Stimulated activated effector memory CD8-positive, alpha-beta T cell treated with anti-CD3 and anti-CD28 coated beads, Interleukin-12 subunit alpha, Interleukin-12 subunit beta, amount 100 ng/mL, for 72 hours (primary cell): Measurements from ENCODE around the gene RPS25.
"Not testable (repeated sequence)": the region's sequence is repeated elsewhere in the genome, so short reads cannot be mapped to it uniquely, and the experiment has no call there.

Experiments
- ATAC-seq: fragments of 150-1000 bp; cut with Tn5 transposase; 2 replicates; pipeline ENCODE4 v1.10.0; 2021
- DNase-seq, 2 donors: peaks; one replicate each; pipeline ENCODE4 v3.0.0; 2021 to 2022; ENCODE audit warnings: low spot score in 2 of 2
- H3K27ac Mint-ChIP-seq: one replicate; pipeline ENCODE4 v1.8.0; 2022; ENCODE audit warnings: mild to moderate bottlenecking, mixed read lengths
- H3K36me3 Mint-ChIP-seq: one replicate; pipeline ENCODE4 v1.8.0; 2022; ENCODE audit warnings: mild to moderate bottlenecking, mixed read lengths
- H3K4me1 Mint-ChIP-seq: one replicate; pipeline ENCODE4 v1.8.0; 2022; ENCODE audit warnings: mixed read lengths
- H3K4me3 Mint-ChIP-seq: one replicate; pipeline ENCODE4 v1.8.0; 2022; ENCODE audit warnings: mild to moderate bottlenecking, mixed read lengths
- H3K9me3 Mint-ChIP-seq: one replicate; pipeline ENCODE4 v1.8.0; 2022; ENCODE audit warnings: mixed read lengths

The RPS25 gene

DNA sequence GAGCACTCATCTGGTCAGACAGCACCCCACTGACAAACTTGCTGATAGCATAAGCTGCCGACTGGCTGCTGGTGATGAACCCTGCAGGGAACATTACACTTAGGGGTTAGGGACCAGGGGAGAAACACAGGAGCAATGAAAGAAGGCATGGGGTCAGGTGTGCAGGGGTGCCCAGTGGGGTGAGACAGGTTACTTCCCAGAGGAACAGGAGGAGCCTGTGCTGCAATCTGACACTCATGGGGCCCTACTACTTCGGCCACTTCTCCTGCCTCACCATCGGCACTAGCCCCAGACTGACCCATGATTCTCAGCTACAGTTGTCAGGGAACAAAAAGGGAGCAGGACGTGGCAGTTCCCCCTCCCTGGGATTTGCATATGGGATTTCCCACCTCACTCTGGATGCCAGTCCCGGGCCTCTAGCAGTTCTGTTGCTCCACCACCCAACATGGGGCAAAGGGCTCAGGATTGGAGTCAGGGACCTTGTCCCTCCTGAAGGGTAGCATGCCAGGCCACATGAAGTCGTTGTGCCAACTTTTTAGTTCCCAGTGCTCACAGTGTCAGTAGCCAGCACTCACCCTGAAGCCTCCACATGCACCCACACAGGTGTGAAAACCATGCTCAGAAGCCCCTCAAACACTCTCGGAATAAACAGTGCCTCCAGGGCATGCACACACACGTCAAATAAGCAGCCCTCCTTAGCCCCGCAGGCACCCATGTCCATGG is 10.4 kb upstream of the RPS25 start:
- ATAC-seq (no peak), DNase-seq (no peak)
- peak overlapping the region; percentile 83 for H3K27ac Mint-ChIP-seq
- peaks cover 47% of the 10 kb centered on the region for H3K36me3 Mint-ChIP-seq
- H3K9me3 Mint-ChIP-seq, result no peaks in the 10 kb centered on the region
- H3K4me3 Mint-ChIP-seq, result peak overlapping the region; percentile 80
- peaks cover 42% of the 10 kb centered on the region for H3K4me1 Mint-ChIP-seq

DNA sequence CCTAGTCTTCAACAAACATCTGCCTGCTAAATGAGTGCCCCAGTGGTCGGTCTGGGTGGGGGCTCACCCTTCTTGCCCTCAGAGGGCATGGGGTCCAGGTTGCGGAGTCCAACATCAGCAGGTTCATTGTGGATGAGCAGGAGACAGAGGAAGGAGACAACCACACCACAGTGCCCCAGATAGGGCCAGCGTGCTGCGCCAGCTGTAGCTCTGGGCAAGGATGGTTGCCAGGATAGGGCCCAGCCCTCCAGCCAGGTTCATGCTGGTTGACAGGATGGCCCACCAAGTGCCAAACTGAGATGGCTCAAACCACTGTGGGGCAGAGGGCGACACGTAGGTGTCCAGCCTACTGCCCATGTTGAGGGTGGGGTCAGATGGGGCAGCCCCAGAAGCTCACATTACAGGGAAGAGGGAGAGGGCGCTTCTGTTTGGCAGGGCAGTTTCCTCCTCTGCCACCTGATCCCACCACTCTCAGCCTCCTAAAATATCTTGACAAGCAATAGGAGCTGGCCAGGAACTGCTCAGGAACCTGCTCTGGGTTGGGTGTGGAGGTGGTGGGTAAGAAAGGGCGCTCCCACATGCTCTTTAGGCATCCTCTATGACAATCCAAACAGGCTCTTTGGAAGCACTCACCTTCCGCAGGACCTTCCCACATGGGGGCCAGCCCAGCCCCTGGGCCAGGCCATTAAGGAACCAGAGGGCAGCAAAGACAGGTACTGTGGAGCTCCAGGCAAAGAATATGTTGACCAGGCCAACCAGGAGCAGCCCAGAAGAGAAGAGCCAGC is 9.6 kb upstream of the RPS25 start:
- H3K36me3 Mint-ChIP-seq, result peaks cover 54% of the 10 kb centered on the region
- H3K4me3 Mint-ChIP-seq, result no peak overlapping the region
- peaks cover 46% of the 10 kb centered on the region for H3K4me1 Mint-ChIP-seq
- no peaks in the 10 kb centered on the region for H3K9me3 Mint-ChIP-seq
- H3K27ac Mint-ChIP-seq, result peak overlapping the region; percentile 34
- DNase-seq, result no peak
- no peak for ATAC-seq

DNA sequence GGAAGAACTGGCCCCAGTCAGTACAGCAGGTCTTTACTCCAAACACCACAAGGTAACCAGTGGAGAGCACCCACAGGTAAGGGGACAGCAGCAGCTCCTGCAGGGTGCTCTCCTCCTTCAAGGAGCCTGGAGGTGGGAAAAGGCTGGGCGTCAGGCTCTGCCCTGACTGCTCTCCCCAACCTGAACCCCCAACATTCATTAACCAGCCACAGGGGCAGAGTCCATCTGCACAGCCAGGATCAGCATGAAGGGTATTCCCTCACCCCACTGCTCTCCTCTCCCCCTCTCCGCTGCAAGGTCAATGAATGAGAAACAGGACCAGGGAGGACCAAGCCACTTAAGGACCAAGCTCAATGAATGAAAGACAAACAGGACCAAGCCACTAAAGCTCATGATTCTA is 8.8 kb upstream of the RPS25 start:
- ATAC-seq (no peak), DNase-seq (no peak)
- H3K4me1 Mint-ChIP-seq, result peaks cover 46% of the 10 kb centered on the region
- H3K27ac Mint-ChIP-seq, result peak overlapping the region; percentile 34
- H3K4me3 Mint-ChIP-seq, result no peak overlapping the region
- peaks cover 62% of the 10 kb centered on the region for H3K36me3 Mint-ChIP-seq
- no peaks in the 10 kb centered on the region for H3K9me3 Mint-ChIP-seq

DNA sequence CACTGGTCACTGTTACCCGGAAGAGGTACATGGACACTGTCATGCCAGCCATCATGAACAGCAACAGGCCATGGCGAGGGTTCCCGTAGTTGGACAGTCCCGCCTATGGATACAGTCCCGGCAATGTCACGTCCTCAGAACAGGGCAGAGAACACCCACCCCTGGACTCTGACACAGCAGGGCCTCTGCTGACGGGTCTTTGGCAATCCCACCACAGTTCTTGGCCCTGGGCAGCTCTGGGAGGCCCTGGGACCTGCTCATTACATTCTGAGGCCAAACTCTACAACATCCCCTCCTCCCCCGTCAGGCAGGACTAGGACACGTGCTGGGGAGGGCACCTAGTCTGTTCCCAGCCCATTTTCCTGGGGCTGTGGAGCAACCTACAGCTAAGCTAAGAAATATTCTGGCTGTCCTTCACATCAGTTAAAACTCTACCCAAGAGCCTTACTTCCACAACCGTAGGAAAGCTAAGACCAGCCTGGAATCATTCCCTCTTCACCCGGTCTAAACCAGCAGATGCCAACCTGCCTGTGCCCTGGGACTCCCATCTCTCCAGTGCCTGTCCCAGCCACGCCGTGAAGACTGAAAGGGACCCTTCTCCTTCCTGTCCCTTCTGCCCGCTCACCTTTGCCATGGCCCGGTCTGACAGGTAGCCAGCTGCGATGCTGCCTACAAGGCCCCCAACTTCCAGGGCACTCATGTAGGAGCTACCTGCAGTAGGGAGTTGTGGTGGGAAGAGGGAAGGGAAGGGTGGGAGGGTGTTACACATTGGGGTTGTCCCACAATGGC is 8.0 kb upstream of the RPS25 start:
- ATAC-seq (no peak), DNase-seq (no peak)
- Mint-ChIP-seq H3K4me1 (peaks cover 46% of the 10 kb centered on the region), H3K36me3 (peaks cover 70% of the 10 kb centered on the region), H3K9me3 (no peaks in the 10 kb centered on the region), H3K4me3 (no peak overlapping the region), H3K27ac (peak overlapping the region; percentile 78)

DNA sequence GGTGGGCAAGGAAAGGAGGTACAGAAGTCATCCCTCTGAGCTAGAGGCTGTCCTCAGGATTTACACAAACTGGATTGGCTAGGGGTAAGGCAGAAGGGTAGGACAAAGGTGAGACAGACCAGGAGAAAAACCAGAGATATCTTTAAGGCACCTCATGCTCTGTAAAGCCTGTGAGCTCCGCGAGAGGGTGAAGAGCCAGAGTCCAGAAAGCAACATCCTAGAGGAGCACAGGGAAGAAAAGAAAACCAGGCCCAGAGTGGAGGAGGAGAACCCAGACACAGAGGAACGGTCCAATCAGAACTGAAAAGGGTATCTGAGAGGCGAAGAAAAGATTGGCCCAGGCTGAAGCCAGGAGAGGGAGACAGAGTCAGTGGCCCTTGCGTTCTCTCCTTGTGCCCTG is 7.4 kb upstream of the RPS25 start:
- Mint-ChIP-seq H3K27ac (peak overlapping the region; percentile 78), H3K4me1 (peaks cover 46% of the 10 kb centered on the region), H3K36me3 (peaks cover 76% of the 10 kb centered on the region)

DNA sequence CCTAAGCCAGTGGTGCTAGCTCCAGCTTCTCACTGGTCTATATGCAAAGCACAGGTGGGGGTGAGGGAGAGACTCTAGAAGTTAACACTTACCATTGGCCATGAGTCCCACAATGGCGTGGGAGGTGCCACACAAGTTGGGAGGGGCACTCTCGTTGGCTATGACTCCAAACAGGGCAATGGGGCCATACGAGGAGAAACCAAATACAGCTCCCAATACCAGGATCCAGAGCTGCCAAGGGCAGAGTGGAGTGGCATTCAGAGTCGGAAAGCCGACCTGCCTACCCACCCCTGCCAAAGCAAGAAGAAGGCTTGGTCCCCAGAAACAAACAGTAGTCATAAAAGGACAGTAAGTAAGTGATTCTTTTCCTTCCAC is 6.9 kb upstream of the RPS25 start:
- ATAC-seq, result no peak
- Mint-ChIP-seq H3K36me3 (peaks cover 81% of the 10 kb centered on the region), H3K27ac (peak overlapping the region; percentile 78), H3K4me1 (peaks cover 49% of the 10 kb centered on the region), H3K4me3 (no peak overlapping the region), H3K9me3 (no peaks in the 10 kb centered on the region)
- no peak for DNase-seq

More for the DNA sequence above, 7.4 kb upstream of the RPS25 start:
- Mint-ChIP-seq H3K9me3 (no peaks in the 10 kb centered on the region), H3K4me3 (no peak overlapping the region)
- DNase-seq (no peak), ATAC-seq (no peak)

DNA sequence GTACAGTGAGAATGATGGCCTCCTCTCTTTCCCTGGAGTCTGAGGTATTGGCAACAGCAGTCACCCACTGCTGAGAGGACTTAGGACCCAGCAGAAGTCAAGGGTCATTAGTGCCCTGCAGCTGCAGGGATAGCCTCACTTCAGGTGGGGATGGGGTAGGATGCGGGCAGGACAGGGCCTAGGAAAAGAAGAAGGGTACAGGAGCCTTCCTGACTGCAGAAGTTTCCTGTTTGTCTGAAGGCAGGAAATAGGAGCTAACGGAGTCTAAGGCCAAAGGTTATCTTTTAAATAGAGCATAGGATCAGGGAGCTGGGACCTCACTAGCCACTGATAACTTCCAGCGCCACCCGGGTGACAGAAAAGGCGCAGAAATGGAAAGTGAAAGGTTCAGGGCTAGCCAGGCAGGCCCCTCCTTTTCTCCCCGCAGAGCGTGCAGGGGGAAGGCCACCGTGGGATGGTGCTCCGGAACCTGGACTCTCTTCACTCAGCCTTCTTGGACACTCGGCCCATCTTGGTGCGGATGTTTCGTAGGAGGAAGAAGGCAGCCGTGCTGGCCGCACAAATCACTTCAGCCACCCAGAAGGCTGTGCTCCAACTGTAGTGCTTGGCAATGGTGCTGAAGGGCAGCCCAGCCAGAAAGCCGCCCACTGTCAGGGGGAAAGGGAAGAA is 6.4 kb upstream of the RPS25 start:
- Mint-ChIP-seq H3K4me1 (peaks cover 49% of the 10 kb centered on the region), H3K27ac (peak overlapping the region; percentile 78), H3K9me3 (no peaks in the 10 kb centered on the region), H3K4me3 (no peak overlapping the region), H3K36me3 (peaks cover 85% of the 10 kb centered on the region)
- no peak for ATAC-seq
- DNase-seq, result no peak

DNA sequence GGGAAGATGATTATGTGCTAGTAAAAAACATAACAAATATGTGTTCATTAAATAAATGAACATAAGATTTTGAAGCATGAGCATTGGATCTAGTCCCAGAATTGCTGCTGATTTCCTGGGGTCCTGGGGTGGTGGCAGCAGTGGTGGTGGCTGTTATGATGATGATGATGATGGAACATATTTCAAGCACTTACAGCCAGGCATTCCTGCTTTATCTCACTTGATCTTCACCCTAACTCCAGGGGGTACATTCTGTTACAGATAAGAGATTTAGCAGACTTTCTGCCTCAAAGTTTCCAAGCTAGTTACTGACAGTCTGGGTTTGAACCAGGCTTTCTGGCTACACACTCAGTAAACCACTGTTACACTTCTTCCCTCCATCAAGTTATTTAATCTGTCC is 5.6 kb upstream of the RPS25 start:
- DNase-seq (no peak), ATAC-seq (no peak)
- H3K4me1 Mint-ChIP-seq, result peaks cover 41% of the 10 kb centered on the region
- no peaks in the 10 kb centered on the region for H3K9me3 Mint-ChIP-seq
- H3K27ac Mint-ChIP-seq, result peak overlapping the region; percentile 50
- peaks cover 84% of the 10 kb centered on the region for H3K36me3 Mint-ChIP-seq
- H3K4me3 Mint-ChIP-seq, result no peak overlapping the region

DNA sequence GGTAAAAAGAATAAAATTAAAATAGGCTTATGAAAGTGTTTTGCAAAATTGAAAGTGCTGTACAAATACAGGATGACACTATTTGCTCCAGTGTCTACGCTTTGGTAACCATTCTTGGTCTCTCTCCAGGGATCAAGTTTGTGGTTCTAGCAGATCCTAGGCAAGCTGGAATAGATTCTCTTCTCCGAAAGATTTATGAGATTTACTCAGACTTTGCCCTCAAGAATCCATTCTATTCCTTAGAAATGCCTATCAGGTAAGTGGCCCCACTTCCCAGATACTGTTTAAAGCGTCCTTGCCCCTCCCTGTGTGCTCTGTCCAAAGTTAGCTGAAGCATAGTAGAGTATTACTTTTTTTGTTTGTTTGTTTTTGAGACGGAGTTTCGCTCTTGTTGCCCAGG is 3.5 kb upstream of the RPS25 start:
- peaks cover 29% of the 10 kb centered on the region for H3K4me1 Mint-ChIP-seq
- peaks cover 98% of the 10 kb centered on the region for H3K36me3 Mint-ChIP-seq
- no peaks in the 10 kb centered on the region for H3K9me3 Mint-ChIP-seq
- H3K4me3 Mint-ChIP-seq, result no peak overlapping the region
- H3K27ac Mint-ChIP-seq, result peak overlapping the region; percentile 50
- DNase-seq (no peak), ATAC-seq (no peak)

DNA sequence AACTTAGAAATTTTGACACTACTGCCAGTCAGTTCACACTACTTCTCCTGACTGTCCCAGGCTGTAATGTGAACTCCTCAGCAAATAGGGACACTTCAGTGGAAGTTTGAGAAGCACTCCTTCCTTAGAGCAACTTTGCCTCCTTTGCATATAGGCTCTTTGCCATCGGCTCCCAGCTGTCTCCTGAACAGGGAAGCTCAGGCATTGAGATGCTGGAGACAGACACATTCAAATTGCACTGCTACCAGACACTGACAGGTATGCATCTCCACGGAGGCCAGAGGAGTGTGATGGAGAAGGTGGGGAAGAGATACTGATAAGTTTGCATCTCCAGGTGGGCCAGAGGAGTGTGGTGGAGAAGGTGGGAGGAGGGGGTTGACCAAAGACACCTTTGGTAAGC is 1.9 kb upstream of the RPS25 start:
- Mint-ChIP-seq H3K9me3 (no peaks in the 10 kb centered on the region), H3K36me3 (peaks cover 98% of the 10 kb centered on the region), H3K4me1 (peaks cover 37% of the 10 kb centered on the region), H3K27ac (peak overlapping the region; percentile 99), H3K4me3 (peak overlapping the region; percentile 98)
- ATAC-seq, result no peak
- no peak for DNase-seq

DNA sequence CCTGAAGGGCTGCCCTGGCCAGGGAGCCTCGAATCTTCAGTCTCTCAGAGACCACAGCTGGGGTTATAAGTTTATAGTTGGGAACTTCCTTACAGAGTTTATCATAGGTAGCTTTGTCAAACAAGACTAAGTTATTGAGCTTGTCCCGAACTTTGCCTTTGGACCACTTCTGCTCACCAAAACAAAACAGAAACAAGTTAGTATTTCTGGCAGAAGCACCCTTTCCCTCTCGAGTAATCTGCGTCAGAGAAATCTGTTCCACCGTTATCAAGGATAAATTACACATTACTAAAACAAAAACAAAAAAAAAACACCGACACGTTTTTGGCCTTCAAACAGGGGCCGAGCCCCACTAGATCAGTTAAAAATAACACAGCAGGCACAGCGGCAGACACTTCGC is 766 bp downstream of the RPS25 start:
- not testable (repeated sequence) for DNase-seq, H3K9me3 Mint-ChIP-seq, ATAC-seq
- Mint-ChIP-seq H3K36me3 (peaks cover 98% of the 10 kb centered on the region), H3K4me3 (peak overlapping the region; percentile 98), H3K27ac (peak overlapping the region; percentile 99), H3K4me1 (peaks cover 20% of the 10 kb centered on the region)

DNA sequence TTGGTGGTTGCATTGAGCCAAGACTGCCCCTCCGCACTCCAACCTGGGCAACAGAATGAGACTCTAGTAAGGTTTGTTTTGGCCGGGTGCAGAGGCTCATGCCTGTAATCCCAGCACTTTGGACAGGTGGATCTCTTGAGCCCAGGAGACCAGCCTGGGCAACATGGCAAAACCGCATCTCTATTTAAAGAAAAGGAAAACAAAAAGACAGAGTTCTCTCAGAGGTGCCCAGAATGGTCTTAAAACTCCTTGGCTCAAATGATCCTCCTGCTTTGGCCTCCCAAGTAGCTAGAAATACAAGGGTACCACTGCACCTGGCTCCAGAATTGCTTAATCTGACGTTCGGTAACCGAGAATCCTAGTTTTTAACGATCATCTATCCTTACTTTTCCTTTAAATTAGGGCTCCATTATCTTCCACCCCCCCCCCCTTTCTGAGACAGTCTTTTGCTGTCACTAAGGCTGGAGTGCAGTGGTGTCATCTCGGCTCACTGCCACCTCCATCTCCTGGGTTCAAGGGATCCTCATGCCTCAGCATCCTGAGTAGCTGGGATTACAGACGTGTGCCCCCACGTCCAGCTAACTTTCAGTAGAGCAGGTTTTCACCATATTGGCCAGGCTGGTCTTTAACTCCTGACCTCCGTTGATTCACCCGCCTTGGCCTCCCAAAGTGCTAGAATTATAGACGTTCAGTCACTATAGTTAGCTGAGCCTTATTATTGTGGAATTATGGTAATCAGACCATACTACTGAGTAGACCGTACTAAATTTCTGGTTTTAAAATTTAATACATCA is 1.7 kb downstream of the RPS25 start:
- ATAC-seq, result no peak
- H3K36me3 Mint-ChIP-seq, result peaks cover 98% of the 10 kb centered on the region
- peaks cover 20% of the 10 kb centered on the region for H3K4me1 Mint-ChIP-seq
- no peak for DNase-seq
- peak overlapping the region; percentile 99 for H3K27ac Mint-ChIP-seq
- no peaks in the 10 kb centered on the region for H3K9me3 Mint-ChIP-seq
- H3K4me3 Mint-ChIP-seq, result peak overlapping the region; percentile 98

DNA sequence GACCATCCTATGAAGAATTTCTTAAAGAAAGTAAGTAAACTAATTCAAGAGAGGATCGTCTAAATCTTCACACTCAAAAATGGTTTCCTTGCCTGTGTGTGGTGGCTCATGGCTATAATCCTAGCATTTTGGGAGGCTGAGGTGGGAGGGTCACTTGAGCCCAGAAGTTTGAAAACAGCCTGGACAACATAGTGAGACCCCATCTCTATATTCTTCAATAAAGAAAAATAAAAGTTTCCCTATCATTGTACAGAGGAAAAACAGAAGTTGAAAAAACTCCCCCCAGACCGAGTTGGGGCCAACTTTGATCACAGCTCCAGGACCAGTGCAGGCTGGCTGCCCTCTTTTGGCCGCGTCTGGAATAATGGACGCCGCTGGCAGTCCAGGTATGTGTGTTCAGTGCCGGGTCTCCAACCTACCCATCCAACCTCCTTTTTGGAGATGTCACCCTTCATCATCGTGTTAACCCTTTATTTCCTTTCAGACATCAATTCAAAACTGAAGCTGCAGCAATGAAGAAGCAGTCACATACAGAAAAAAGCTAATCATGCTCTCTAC is 3.0 kb downstream of the RPS25 start:
- Mint-ChIP-seq H3K4me1 (peaks cover 18% of the 10 kb centered on the region), H3K9me3 (no peaks in the 10 kb centered on the region), H3K4me3 (peak overlapping the region; percentile 98), H3K36me3 (peaks cover 98% of the 10 kb centered on the region), H3K27ac (peak overlapping the region; percentile 99)
- DNase-seq, result no peak
- ATAC-seq, result no peak

DNA sequence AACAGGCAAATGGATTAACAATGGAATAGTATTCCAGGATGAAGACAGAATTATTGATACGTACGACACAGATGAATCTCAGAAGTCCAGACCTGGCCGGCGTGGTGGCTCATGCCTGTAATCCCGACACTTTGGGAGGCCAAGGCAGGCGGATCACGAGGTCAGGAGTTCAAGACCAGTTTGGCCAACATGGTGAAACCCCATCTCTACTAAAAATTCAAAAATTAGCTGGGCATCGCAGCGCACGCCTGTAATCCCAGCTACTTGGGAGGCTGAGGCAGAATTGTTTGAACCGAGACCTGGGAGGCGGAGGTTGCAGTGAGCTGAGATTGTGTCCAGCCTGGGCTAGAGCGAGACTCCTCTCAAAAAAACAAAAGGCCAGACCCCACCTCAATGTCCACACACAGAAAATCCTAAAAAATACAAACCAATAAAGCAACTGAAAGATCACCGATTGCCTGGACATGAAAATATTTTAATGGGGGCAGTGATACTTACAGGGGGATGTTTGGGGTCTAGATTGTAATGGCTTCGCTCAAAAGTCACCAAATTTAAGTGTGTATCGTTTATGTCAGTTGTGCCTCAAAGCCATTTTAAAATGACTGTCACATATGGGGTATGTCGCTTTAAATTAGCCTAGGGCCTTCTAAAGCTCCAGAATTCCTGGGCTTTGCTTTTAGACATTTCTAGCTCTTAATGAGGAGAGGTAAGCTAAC is 3.8 kb downstream of the RPS25 start:
- Mint-ChIP-seq H3K4me3 (no peak overlapping the region), H3K27ac (peak overlapping the region; percentile 99), H3K4me1 (peaks cover 12% of the 10 kb centered on the region), H3K9me3 (no peaks in the 10 kb centered on the region), H3K36me3 (peaks cover 98% of the 10 kb centered on the region)
- no peak for ATAC-seq
- no peak for DNase-seq
